Thymus (tissue), 11 donors: ENCODE data around the gene SEC63. TPM values are rescaled to one million over a fixed set of nuclear protein-coding genes. Genes with fewer than 3 reads are reported as not detected.

ENCODE experiments used
- DNase-seq, 9 donors: peaks; one replicate each; pipeline ENCODE4 v3.0.0-alpha.2; 2013; ENCODE audit warnings: low spot score in 9 of 9, low read depth in 6 of 9, missing footprints in 1 of 9
- H3K27ac ChIP-seq, 2 donors: one replicate each; pipeline ENCODE4 v1.5.1; 2013; ENCODE audit warnings: control low read depth in 1 of 2, low read depth in 1 of 2, low read length in 1 of 2, mild to moderate bottlenecking in 1 of 2, moderate library complexity in 1 of 2
- H3K27me3 ChIP-seq, 2 donors: one replicate each; pipeline ENCODE4 v1.5.1; 2013; ENCODE audit warnings: low read length in 1 of 2; ENCODE audit not compliant: control insufficient read depth in 2 of 2, insufficient read depth in 1 of 2
- H3K36me3 ChIP-seq, 2 donors: one replicate each; pipeline ENCODE4 v1.5.1; 2013; ENCODE audit warnings: low read length in 1 of 2, mild to moderate bottlenecking in 1 of 2, moderate library complexity in 1 of 2; ENCODE audit not compliant: control insufficient read depth in 2 of 2, insufficient read depth in 2 of 2
- H3K4me1 ChIP-seq, 2 donors: one replicate each; pipeline ENCODE4 v1.5.1; 2013; ENCODE audit warnings: low read length in 2 of 2; ENCODE audit not compliant: control insufficient read depth in 2 of 2, insufficient read depth in 2 of 2
- H3K4me3 ChIP-seq, 2 donors: one replicate each; pipeline ENCODE4 v1.5.1; 2013; ENCODE audit warnings: low read length in 2 of 2, control low read depth in 1 of 2, mild to moderate bottlenecking in 1 of 2
- H3K9me3 ChIP-seq, 2 donors: one replicate each; pipeline ENCODE4 v1.5.1; 2013; ENCODE audit warnings: low read length in 1 of 2, mild to moderate bottlenecking in 1 of 2; ENCODE audit not compliant: control insufficient read depth in 2 of 2, insufficient read depth in 1 of 2
- WGBS: extraction: QIAGEN DNeasy Blood & Tissue Kit; methylation state at CpG from one replicate; pipeline ENCODE4 v1.1.7; 2013; 5-methylcytosine and 5-hydroxymethylcytosine counted together
- polyA plus RNA-seq: library from polyadenylated mRNA; stranded (reverse); fragments of 200-250 nt; gene quantifications from one replicate; pipeline ENCODE4 v1.2.3, GENCODE V29; 2013
- total RNA-seq: library from RNA; stranded (reverse); fragments of 120-200 nt; gene quantifications from one replicate; pipeline ENCODE4 v1.2.4, GENCODE V29; 2013
- donor health status: healthy.

Gene SEC63
- total and polyA plus RNA-seq, 2 donors = 10.2 to 50.6 TPM

DNA sequence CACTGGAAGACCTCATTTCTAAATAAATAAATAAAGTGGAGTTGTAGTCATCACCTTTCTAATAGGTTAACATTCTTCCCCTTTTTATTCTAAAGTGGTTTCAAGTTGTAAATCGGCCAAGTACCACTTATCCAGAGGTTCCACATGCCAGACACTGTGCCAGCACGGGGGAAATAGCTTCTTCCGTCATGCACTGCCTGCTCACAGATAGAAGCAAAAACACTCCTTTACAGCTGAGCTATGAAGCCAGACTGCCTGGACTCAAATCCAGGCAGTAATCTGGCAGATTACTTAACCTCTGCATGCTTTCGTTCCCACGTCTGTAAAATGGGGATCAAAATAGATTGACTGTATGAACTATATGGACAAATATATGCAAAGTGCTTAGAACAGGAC is 116.7 kb downstream of the SEC63 start:
- peaks cover 0 to 3% of the 10 kb centered on the region in 2 donors for H3K9me3 ChIP-seq
- WGBS = 60% methylated on average over 5 of the region's 5 CpGs
- no peaks in the 10 kb centered on the region for H3K4me1 ChIP-seq
- H3K27ac ChIP-seq = no peak overlapping the region
- H3K36me3 ChIP-seq = no peaks in the 10 kb centered on the region
- H3K27me3 ChIP-seq = no peaks in the 10 kb centered on the region
- no peak overlapping the region for H3K4me3 ChIP-seq
- DNase-seq = no peak

GRCh38 chr6:107840636-107841274 is 117.3 kb downstream of the SEC63 start:
- Histone ChIP-seq H3K27ac (no peak overlapping the region), H3K4me3 (no peak overlapping the region), H3K9me3 (peaks cover 0 to 3% of the 10 kb centered on the region in 2 donors), H3K36me3 (no peaks in the 10 kb centered on the region), H3K4me1 (no peaks in the 10 kb centered on the region), H3K27me3 (no peaks in the 10 kb centered on the region)
- DNase-seq = no peak
- WGBS = 97% methylated on average over 3 of the region's 3 CpGs

GRCh38 chr6:107833136-107833535 is 124.9 kb downstream of the SEC63 start:
- no peak for DNase-seq
- Histone ChIP-seq H3K27me3 (no peaks in the 10 kb centered on the region), H3K4me1 (peaks cover 3 to 10% of the 10 kb centered on the region in 2 donors), H3K27ac (no peak overlapping the region), H3K9me3 (peaks cover 0 to 1% of the 10 kb centered on the region in 2 donors), H3K4me3 (no peak overlapping the region), H3K36me3 (no peaks in the 10 kb centered on the region)
- 97% methylated on average over 7 of the region's 7 CpGs for WGBS

- Histone ChIP-seq H3K9me3 (no peaks in the 10 kb centered on the region), H3K27me3 (no peaks in the 10 kb centered on the region), H3K27ac (no peak overlapping the region), H3K36me3 (no peaks in the 10 kb centered on the region), H3K4me1 (peaks cover 3 to 10% of the 10 kb centered on the region in 2 donors), H3K4me3 (no peak overlapping the region)
- peak in 1 of 9 donors; percentile 24 for DNase-seq
- WGBS = 56% methylated on average over 10 of the region's 10 CpGs
Measured at GRCh38 chr6:107832151-107833056, 125.6 kb downstream of the SEC63 start.

GRCh38 chr6:107830060-107830459 is 127.9 kb downstream of the SEC63 start:
- Histone ChIP-seq H3K27ac (no peak overlapping the region), H3K4me1 (peaks cover 3 to 12% of the 10 kb centered on the region in 2 donors), H3K4me3 (no peak overlapping the region), H3K9me3 (no peaks in the 10 kb centered on the region), H3K36me3 (no peaks in the 10 kb centered on the region), H3K27me3 (no peaks in the 10 kb centered on the region)
- DNase-seq = no peak
- WGBS = 92% methylated on average over 2 of the region's 2 CpGs

- DNase-seq = no peak
- Histone ChIP-seq H3K27me3 (no peaks in the 10 kb centered on the region), H3K4me3 (no peak overlapping the region), H3K9me3 (no peaks in the 10 kb centered on the region), H3K27ac (no peak overlapping the region), H3K4me1 (peaks cover 0 to 23% of the 10 kb centered on the region in 2 donors), H3K36me3 (no peaks in the 10 kb centered on the region)
- 75% methylated on average over 7 of the region's 7 CpGs for WGBS
Measured at GRCh38 chr6:107827541-107827940, 130.5 kb downstream of the SEC63 start.

- peaks cover 17 to 50% of the 10 kb centered on the region in 2 donors for H3K4me1 ChIP-seq
- H3K27me3 ChIP-seq = no peaks in the 10 kb centered on the region
- 40% methylated on average over 8 of the region's 8 CpGs for WGBS
- H3K9me3 ChIP-seq = no peaks in the 10 kb centered on the region
- no peaks in the 10 kb centered on the region for H3K36me3 ChIP-seq
- DNase-seq = peak in 5 of 9 donors; percentile 39 to 81 (median 50)
- peak overlapping the region; percentile 95 to 99 for H3K27ac ChIP-seq
- peak overlapping the region; percentile 47 to 57 for H3K4me3 ChIP-seq
Measured at GRCh38 chr6:107823047-107823557, 134.9 kb downstream of the SEC63 start.

DNA sequence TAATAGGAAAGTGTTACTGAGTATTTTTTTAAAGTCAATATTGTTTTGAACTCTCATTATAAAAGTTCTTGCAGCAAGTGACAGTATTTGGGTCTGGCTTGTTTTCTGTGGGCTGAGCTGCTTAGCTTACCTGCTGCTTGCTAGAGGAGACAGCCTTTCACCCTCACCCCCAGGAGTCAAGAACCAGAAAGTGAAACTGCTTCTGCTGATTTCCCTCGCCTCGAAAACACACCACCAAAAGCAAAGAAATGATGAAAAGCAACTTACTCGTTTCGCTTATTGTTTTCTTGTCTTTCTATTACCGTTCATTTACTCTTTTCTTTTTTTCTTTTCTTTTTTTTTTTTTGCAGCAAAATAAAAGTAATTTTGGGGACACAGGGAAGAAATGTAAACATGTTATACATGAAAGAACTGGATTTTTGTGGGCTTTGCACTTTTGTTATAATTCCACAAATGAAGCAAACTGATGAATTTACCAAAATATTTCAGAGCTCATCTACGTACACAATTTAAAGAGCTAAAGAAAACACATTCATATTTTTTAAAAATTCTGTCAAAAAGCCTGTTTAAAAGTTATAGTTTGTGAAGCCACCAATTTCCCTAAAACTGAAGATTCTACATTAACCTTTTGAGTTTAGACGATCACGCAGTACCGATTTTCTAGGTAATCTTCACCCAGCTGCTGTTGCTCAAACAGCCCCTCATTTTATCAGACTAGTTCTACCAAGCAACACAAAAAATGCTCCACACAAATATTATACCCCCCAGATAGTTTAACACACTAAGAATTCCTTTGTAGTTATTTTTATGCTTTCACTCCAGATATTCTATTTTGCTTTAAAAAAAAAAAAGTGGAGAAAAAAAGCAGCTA is 135.6 kb downstream of the SEC63 start:
- Histone ChIP-seq H3K27me3 (no peaks in the 10 kb centered on the region), H3K9me3 (no peaks in the 10 kb centered on the region), H3K4me1 (peaks cover 17 to 50% of the 10 kb centered on the region in 2 donors), H3K36me3 (no peaks in the 10 kb centered on the region), H3K27ac (peak overlapping the region; percentile 85 to 99), H3K4me3 (peak overlapping the region; percentile 47 to 57)
- WGBS = 8% methylated on average over 9 of the region's 9 CpGs
- DNase-seq = peak in 7 of 9 donors; percentile 49 to 90 (median 70)
